SU-DHL-6 (cell line): ENCODE measurements around the gene SH3TC2.

Experiments used
- H2AFZ ChIP-seq: fragments of 200-600 bp; sonication (generic); 2 replicates; pipeline ENCODE4 v1.6.1; 2014; ENCODE audit warnings: low read depth, mild to moderate bottlenecking, moderate library complexity, mixed read lengths, antibody characterized with exemption, low read length; ENCODE audit not compliant: severe bottlenecking
- H3F3A ChIP-seq: fragments of 200-600 bp; shearing (Covaris generic); 2 replicates; pipeline ENCODE4 v1.6.0; 2016; ENCODE audit warnings: antibody characterized with exemption, mild to moderate bottlenecking; ENCODE audit not compliant: insufficient read depth
- H3K27ac ChIP-seq: fragments of 200-600 bp; sonication (generic); 2 replicates; pipeline ENCODE4 v1.5.1; 2016; ENCODE audit warnings: low read depth, mild to moderate bottlenecking, low read length, moderate library complexity, mixed read lengths
- H3K27me3 ChIP-seq: fragments of 200-600 bp; sonication (generic), shearing (Covaris generic); 2 replicates; pipeline ENCODE4 v1.6.0; 2014; ENCODE audit warnings: mild to moderate bottlenecking, low read length
- H3K36me3 ChIP-seq: fragments of 200-600 bp; sonication (generic); 2 replicates; pipeline ENCODE4 v1.6.1; 2014; ENCODE audit warnings: mild to moderate bottlenecking, low read length, mixed read lengths
- H3K4me2 ChIP-seq: fragments of 300-600, 200-600 bp; shearing (Covaris generic), sonication (generic); 2 replicates; pipeline ENCODE4 v1.6.0; 2014; ENCODE audit warnings: low read length, low read depth, mild to moderate bottlenecking; ENCODE audit not compliant: poor library complexity, severe bottlenecking
- H3K4me3 ChIP-seq: fragments of 200-600 bp; sonication (generic); 2 replicates; pipeline ENCODE4 v1.5.1; 2014; ENCODE audit warnings: antibody characterized with exemption, low read length, mild to moderate bottlenecking, mixed read lengths; ENCODE audit not compliant: insufficient read depth, poor library complexity, severe bottlenecking
- H3K79me2 ChIP-seq: fragments of 200-600 bp; sonication (generic); 2 replicates; pipeline ENCODE4 v1.6.1; 2014; ENCODE audit warnings: mild to moderate bottlenecking, low read length, moderate library complexity; ENCODE audit not compliant: insufficient read depth
- H3K9ac ChIP-seq: fragments of 200-600 bp; sonication (generic); 2 replicates; pipeline ENCODE4 v1.7.0; 2014; ENCODE audit warnings: mild to moderate bottlenecking, low read length
- H3K9me2 ChIP-seq: fragments of 200-600 bp; sonication (generic); replicated peaks from 2 replicates; pipeline ENCODE4 v1.6.1; 2014; ENCODE audit warnings: low read length; ENCODE audit not compliant: insufficient read depth
- H3K9me3 ChIP-seq: fragments of 200-600 bp; sonication (generic); 2 replicates; pipeline ENCODE4 v1.6.1; 2014; ENCODE audit warnings: low read length, mixed read lengths; ENCODE audit not compliant: insufficient read depth
- H4K20me1 ChIP-seq: fragments of 200-600 bp; sonication (generic); 2 replicates; pipeline ENCODE4 v1.6.1; 2014; ENCODE audit warnings: low read depth, mild to moderate bottlenecking, antibody characterized with exemption, low read length, moderate library complexity, mixed read lengths
- EZH2phosphoT487 ChIP-seq: fragments of 200-600 bp; sonication (generic), shearing (Covaris generic); conservative IDR thresholded peaks from 2 replicates; pipeline ENCODE4 v1.6.1; 2018; ENCODE audit warnings: mild to moderate bottlenecking, antibody characterized with exemption, low read length, moderate library complexity, mixed read lengths
- TF ChIP-seq, protein P1 (sequence below): fragments of 200-600 bp; sonication (generic); IDR thresholded peaks from one replicate; pipeline ENCODE4 v1.5.1; 2017; ENCODE audit warnings: antibody characterized with exemption, mild to moderate bottlenecking, low read length, moderate library complexity; ENCODE audit not compliant: insufficient read depth, poor library complexity, severe bottlenecking

SH3TC2 gene

DNA sequence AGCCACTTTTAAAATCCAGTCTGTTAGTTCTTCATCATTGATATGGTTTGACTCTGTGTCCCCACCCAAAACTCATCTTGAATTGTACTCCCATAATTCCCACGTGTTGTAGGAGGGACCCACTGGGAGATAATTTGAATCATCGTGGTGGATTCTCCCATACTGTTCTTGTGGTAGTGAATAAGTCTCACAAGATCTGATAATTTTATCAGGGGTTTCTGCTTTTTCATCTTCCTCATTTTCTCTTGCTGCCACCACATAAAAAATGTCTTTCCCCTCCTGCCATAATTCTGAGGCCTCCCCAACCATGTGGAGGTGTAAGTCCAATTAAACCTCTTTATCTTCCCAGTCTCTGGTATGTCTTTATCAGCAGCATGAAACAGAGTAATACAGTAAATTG is 26.9 kb upstream of the SH3TC2 start:
- H3K9me3 ChIP-seq: no peaks in the 10 kb centered on the region
- H3K9me2 ChIP-seq: no peaks in the 10 kb centered on the region
- H3K36me3 ChIP-seq: no peaks in the 10 kb centered on the region
- TF ChIP-seq, protein P1, sequence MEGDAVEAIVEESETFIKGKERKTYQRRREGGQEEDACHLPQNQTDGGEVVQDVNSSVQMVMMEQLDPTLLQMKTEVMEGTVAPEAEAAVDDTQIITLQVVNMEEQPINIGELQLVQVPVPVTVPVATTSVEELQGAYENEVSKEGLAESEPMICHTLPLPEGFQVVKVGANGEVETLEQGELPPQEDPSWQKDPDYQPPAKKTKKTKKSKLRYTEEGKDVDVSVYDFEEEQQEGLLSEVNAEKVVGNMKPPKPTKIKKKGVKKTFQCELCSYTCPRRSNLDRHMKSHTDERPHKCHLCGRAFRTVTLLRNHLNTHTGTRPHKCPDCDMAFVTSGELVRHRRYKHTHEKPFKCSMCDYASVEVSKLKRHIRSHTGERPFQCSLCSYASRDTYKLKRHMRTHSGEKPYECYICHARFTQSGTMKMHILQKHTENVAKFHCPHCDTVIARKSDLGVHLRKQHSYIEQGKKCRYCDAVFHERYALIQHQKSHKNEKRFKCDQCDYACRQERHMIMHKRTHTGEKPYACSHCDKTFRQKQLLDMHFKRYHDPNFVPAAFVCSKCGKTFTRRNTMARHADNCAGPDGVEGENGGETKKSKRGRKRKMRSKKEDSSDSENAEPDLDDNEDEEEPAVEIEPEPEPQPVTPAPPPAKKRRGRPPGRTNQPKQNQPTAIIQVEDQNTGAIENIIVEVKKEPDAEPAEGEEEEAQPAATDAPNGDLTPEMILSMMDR: no peak
- TF ChIP-seq EZH2phosphoT487: no peak
- H3K27me3 ChIP-seq: no peaks in the 10 kb centered on the region
- no peaks in the 10 kb centered on the region for H3F3A ChIP-seq
- H3K4me3 ChIP-seq: no peak overlapping the region
- H3K9ac ChIP-seq: no peak overlapping the region
- H4K20me1 ChIP-seq: no peaks in the 10 kb centered on the region
- no peak overlapping the region for H3K4me2 ChIP-seq
- H3K27ac ChIP-seq: no peak overlapping the region
- H2AFZ ChIP-seq: no peak overlapping the region
- no peaks in the 10 kb centered on the region for H3K79me2 ChIP-seq

DNA sequence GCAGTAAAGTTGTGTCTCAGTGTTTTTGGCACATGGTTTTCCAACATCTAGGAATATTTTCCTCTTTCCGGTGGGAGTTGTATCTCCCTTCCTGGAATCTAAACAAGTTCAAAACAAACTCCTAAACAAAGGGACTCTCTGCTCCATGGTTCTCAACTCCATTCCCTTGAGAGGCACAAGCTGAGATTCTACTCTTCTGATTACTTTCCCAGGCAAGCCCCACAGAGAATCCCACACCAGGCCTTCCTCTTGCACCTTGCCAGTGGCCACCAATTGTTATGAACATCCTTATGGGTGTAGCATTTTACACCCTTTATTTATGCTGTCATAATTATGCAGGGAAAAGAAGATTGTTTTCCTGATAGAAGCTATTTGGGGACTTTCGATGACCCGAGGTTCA is 25.8 kb upstream of the SH3TC2 start:
- no peaks in the 10 kb centered on the region for H3F3A ChIP-seq
- no peak overlapping the region for H2AFZ ChIP-seq
- no peak overlapping the region for H3K4me3 ChIP-seq
- H4K20me1 ChIP-seq: no peaks in the 10 kb centered on the region
- no peaks in the 10 kb centered on the region for H3K9me3 ChIP-seq
- no peak overlapping the region for H3K4me2 ChIP-seq
- no peaks in the 10 kb centered on the region for H3K79me2 ChIP-seq
- no peak overlapping the region for H3K9ac ChIP-seq
- no peak for TF ChIP-seq EZH2phosphoT487
- TF ChIP-seq, protein P1: no peak
- no peaks in the 10 kb centered on the region for H3K27me3 ChIP-seq
- H3K9me2 ChIP-seq: no peaks in the 10 kb centered on the region
- H3K36me3 ChIP-seq: no peaks in the 10 kb centered on the region
- no peak overlapping the region for H3K27ac ChIP-seq

DNA sequence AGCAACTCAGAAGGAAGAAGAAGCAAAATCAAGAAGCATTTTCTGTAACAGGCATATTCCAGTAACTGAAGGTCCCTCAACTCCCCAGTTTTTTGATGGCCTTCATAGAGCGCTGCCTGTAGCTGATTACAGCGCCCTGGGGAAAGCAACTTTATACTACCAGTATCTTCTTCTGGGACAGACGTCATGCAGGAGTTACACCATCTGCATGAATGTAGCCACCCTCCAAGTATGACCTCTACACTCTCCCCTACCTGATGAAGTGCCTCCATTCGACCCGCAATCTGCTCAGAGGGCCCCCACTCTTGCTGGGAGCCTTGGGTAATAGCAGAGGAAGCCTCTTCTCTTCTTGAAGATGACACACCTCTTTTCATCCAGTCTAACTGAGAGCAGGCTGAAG is 21.0 kb upstream of the SH3TC2 start:
- H3K27me3 ChIP-seq: no peaks in the 10 kb centered on the region
- no peaks in the 10 kb centered on the region for H3K9me3 ChIP-seq
- H3K36me3 ChIP-seq: no peaks in the 10 kb centered on the region
- H3K27ac ChIP-seq: no peak overlapping the region
- no peak overlapping the region for H3K4me3 ChIP-seq
- no peak overlapping the region for H3K4me2 ChIP-seq
- no peaks in the 10 kb centered on the region for H3K9me2 ChIP-seq
- no peak overlapping the region for H2AFZ ChIP-seq
- no peak overlapping the region for H3K9ac ChIP-seq
- H4K20me1 ChIP-seq: no peaks in the 10 kb centered on the region
- TF ChIP-seq, protein P1: no peak
- no peak for TF ChIP-seq EZH2phosphoT487
- no peaks in the 10 kb centered on the region for H3F3A ChIP-seq
- H3K79me2 ChIP-seq: no peaks in the 10 kb centered on the region

DNA sequence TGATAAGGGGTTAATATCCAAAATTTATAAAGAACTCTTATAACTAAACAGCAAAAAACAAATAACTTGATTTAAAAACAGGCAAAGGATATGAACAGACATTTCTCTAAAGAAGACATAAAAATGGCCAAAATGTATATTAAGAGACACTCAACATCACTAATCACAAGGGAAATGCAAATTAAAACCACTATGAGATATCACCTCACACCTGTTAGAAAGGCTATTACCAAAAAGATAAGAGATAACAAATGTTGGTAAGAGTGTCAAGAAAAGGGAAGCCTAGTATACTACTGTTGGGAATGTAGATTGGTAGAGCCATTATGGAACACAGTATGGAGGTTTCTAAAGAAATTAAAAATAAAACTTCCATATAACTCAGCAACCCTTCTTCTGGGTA is 19.4 kb upstream of the SH3TC2 start:
- no peaks in the 10 kb centered on the region for H3K27me3 ChIP-seq
- H3K4me2 ChIP-seq: no peak overlapping the region
- H3K79me2 ChIP-seq: no peaks in the 10 kb centered on the region
- no peaks in the 10 kb centered on the region for H3F3A ChIP-seq
- H3K9me2 ChIP-seq: no peaks in the 10 kb centered on the region
- TF ChIP-seq, protein P1: no peak
- TF ChIP-seq EZH2phosphoT487: no peak
- H4K20me1 ChIP-seq: no peaks in the 10 kb centered on the region
- H2AFZ ChIP-seq: no peak overlapping the region
- no peak overlapping the region for H3K9ac ChIP-seq
- H3K36me3 ChIP-seq: no peaks in the 10 kb centered on the region
- no peak overlapping the region for H3K27ac ChIP-seq
- no peaks in the 10 kb centered on the region for H3K9me3 ChIP-seq
- H3K4me3 ChIP-seq: no peak overlapping the region
